CD4-positive, alpha-beta T cell treated with Interferon gamma for 1 hour (primary cell): ENCODE data around the gene TMPRSS11A.

Experiments used
- DNase-seq: peaks from one replicate; pipeline ENCODE4 v3.0.0-alpha.2; 2020

Gene TMPRSS11A

GRCh38 chr4:67911141-67911540 is 52.2 kb downstream of the TMPRSS11A start:
- no peak for DNase-seq

GRCh38 chr4:67910585-67910905 is 52.7 kb downstream of the TMPRSS11A start:
- no peak for DNase-seq

- no peak for DNase-seq
These were observed 53.2 kb downstream of the TMPRSS11A start for GRCh38 chr4:67909905-67910584.

GRCh38 chr4:67907650-67908049 is 55.6 kb downstream of the TMPRSS11A start:
- no peak for DNase-seq

- DNase-seq = no peak
These were observed 64.2 kb downstream of the TMPRSS11A start for GRCh38 chr4:67899096-67899495.

- no peak for DNase-seq
These were observed 65.6 kb downstream of the TMPRSS11A start for GRCh38 chr4:67897686-67898085.

GRCh38 chr4:67896421-67897065 is 66.8 kb downstream of the TMPRSS11A start:
- DNase-seq = no peak

GRCh38 chr4:67894659-67895058 is 68.6 kb downstream of the TMPRSS11A start:
- DNase-seq = no peak

GRCh38 chr4:67892905-67893304 is 70.4 kb downstream of the TMPRSS11A start:
- no peak for DNase-seq

- DNase-seq = no peak
These were observed 71.0 kb downstream of the TMPRSS11A start for GRCh38 chr4:67892253-67892652.

- DNase-seq = no peak
These were observed 71.6 kb downstream of the TMPRSS11A start for GRCh38 chr4:67891645-67892044.

- no peak for DNase-seq
These were observed 77.0 kb downstream of the TMPRSS11A start for GRCh38 chr4:67886281-67886680.

- DNase-seq = peak; percentile 3
These were observed 77.5 kb downstream of the TMPRSS11A start for GRCh38 chr4:67885762-67886161.

- DNase-seq = no peak
These were observed 78.6 kb downstream of the TMPRSS11A start for GRCh38 chr4:67884701-67885100.

- no peak for DNase-seq
These were observed 79.4 kb downstream of the TMPRSS11A start, which contains the start of gene TMPRSS11D for GRCh38 chr4:67883902-67884301. TMPRSS11D (minus strand) TSS chr4:67884002; CDS start chr4:67883933, 69 bp downstream.

GRCh38 chr4:67883458-67883857 is 79.8 kb downstream of the TMPRSS11A start:
- no peak for DNase-seq

- DNase-seq = no peak
These were observed 82.3 kb downstream of the TMPRSS11A start for GRCh38 chr4:67880866-67881610.

GRCh38 chr4:67879486-67879885 is 83.8 kb downstream of the TMPRSS11A start:
- no peak for DNase-seq

GRCh38 chr4:67877086-67877485 is 86.2 kb downstream of the TMPRSS11A start:
- no peak for DNase-seq

- DNase-seq = no peak
These were observed 88.3 kb downstream of the TMPRSS11A start for GRCh38 chr4:67874986-67875385.

GRCh38 chr4:67873116-67873515 is 90.2 kb downstream of the TMPRSS11A start:
- no peak for DNase-seq

GRCh38 chr4:67871867-67872266 is 91.4 kb downstream of the TMPRSS11A start:
- DNase-seq = no peak

- DNase-seq = no peak
These were observed 93.6 kb downstream of the TMPRSS11A start for GRCh38 chr4:67869580-67870190.

- DNase-seq = no peak
These were observed 101.8 kb downstream of the TMPRSS11A start for GRCh38 chr4:67861513-67861912.
